ENCODE data around the gene AGER.
"Not testable (repeated sequence)": the region's sequence is repeated elsewhere in the genome, so short reads cannot be mapped to it uniquely, and the experiment has no call there.

Gene AGER

DNA sequence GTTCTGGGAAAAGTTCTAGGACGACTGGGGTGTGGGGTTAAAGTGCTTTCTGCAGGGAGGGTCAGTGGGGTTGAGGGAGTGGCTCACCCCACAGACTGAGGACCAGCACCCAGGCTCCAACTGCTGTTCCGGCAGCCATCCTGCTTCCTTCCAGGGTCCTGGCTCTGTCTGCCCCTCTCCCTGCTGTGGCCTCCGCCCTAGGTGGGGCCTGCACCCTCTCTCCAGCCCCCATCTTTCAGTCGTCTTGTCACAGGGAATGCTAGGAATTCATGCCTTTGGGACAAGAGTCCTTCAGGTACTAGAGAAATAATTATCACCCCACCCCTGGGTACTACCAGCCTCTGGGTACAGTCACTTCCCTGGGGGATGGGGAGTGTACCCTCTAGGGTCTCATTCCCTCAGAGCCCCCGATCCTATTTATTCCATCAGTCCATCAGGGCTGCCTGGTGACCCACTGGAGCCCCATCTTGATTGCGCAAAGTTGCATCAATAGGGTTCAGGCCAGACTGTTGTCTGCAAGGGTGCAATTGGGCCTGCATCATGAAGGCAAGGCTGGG, at the start of gene AGER:
AGER (minus strand) TSS at position 170 of the 557 bp plus-strand sequence; CDS start at position 139, 31 bp downstream.
- no peak for DNase-seq

DNA sequence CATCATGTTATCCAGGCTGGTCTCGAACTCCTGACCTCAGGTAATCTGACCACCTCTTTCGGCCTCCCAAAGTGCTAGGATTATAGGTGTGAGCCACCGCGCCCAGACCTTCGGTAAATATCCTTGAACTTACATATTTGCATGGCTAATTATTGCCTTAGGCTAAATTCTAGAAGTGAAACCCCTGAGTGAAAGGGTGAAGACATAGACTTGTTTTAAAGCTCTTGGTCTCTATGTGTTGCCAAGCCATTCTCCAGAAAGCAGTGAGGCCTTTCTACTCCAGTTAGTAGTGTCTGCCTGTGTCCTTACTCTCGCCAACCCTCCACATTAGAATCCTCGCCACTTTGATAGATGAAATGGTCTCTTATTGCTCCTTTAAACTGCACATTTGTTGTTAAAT, 42.4 kb upstream of the AGER start:
- no peak for DNase-seq

DNA sequence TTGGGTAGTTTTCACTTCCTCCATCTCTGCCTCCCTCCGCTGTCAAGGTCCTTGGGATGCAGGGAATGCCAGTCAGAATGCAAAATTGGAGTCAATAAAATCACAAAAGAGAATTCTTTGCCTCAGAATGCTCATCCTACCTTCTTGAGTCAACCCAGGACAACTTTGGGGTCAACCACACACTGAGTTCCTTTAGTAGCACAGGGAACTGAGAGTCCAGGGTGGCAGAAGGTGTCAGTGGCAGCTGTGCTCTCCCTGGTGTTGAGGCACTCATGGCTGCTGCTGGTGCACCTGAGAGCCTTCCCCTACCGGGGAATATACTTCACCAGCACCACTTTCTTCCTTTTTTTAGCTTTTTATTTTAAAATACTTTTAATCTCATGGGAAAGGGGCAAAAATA, 40.6 kb upstream of the AGER start:
- no peak for DNase-seq

DNA sequence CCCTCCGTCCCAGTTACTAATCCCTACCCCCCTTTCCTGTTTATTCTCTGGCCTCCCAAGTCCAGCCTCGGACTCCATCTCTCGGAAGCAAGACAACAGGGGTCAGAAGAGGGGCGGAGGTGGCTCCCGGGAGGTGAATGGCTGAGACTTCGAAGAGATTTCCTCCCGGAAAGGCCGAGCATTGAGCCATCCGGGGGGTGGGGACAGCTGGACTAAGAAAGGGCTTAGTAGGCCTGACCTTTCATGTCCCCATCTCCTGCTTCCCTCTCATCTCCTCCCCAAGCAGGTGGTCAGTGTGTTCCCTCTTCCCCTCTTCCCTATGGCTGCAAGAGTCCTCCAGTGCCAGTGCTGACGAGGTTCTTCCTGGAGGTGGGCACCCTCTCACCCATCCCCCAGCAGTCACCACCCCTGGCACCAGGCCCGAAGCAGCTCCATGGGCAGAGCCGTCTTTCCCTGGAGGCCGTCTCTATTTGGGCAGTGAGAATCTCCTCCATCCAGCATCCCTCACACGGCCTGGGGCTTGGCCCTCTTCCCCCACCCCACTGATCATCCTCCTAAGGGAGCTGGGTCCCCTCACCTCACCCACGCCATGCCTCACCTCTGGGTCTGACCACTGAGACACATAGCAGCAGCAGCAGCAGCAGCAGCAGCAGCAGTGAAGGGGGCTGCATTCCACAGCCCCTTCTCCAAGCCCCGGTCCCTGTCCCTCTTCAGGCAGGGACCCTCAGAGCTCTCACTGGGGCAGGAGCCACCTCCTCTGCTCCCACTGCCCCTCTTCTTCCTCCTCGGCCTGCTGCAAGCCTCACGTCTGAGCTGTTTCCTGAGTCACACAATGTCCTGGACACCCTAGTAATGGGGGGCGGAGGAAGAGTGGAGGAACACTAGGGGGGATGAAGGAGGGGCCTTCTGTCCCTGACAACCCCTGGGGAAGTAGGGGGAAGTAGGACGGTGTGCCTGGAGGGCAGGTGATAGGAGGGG, 39.5 kb upstream of the AGER start, which contains the start of gene NOTCH4:
NOTCH4 (minus strand) TSS at position 810 of the 978 bp plus-strand sequence; CDS start at position 671, 139 bp downstream.
- DNase-seq: no peak

DNA sequence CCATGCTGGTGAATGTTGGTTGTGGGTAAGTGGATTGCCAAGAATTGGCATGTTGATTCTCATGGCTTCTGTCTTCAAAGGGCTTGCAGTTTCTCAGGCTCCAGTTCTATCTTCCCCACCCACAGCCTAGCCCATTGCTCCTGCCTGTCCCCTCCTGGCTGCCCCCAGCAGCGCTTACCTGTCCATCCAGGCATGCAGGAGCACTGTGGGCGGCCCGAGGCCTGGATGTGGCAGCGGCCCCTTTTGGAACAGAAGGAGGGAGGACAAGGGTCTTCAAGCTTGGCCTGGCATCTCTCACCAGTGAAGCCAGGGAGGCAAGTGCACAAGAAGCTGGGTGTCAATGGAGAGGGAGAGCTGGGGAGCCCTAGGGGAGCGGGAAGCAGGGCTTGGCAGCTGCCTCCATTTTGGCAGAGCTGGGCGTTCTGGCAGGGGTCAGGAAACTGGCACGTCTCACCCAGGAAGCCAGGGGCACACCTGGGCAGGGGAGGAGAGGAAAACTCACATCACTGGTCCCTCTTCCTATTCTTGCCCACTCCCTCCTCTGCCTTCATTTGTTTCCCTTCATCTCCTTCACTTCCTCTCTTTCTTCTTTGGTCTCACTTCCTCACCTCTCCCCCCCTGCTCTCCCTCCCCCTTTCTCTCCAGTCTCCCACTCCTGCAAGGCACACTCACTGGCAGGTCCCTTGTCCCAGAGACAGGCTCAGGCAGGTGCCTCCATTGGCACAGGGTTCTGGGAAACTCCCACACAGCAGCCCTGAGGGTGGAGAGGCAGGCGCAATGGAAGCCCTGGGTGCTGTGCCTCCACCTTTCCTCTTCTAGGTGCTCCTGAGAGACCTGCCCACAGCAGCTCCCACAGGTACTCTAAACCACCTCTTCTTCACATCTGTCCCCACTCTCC, 38.5 kb upstream of the AGER start:
- DNase-seq: no peak

DNA sequence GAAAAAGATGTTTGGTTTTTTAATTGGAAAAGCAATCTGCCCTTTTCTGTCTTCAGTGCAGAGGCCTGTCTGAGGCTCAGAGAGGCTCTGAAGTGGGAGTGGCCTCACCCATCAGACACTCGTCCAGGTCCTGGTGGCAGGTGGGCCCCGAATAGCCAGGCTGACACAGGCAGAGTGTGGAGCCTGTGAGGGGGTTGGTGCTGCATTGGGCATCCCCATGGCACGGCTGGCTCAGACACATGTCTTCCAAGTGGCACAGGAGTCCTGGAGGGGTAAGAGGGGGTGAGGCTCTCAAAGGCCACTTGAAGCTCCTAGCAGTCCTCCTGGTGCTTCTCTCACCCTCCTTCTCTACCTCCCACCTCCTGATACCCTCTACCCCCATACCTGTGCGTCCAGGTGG, 36.0 kb upstream of the AGER start:
- no peak for DNase-seq

DNA sequence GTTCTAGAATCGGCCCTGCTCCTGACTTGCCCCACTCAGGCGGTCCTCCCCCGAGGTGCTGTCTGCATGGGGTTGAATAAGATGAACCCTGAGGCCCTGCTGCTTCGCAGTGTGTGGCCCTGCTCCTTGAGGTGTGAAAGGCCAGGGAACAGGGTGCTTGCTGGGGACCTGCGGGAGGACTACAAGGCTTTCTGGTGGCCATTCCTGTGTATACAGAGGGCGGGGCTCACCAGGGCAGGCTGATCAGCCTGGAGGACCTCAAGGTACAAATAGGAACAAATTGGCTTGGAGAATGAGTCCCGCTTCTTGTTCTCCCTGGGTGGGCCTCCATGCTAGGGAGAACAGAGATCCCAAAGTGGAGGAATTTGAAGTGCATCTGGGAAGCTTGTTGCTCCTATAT, 34.1 kb upstream of the AGER start:
- DNase-seq: no peak

DNA sequence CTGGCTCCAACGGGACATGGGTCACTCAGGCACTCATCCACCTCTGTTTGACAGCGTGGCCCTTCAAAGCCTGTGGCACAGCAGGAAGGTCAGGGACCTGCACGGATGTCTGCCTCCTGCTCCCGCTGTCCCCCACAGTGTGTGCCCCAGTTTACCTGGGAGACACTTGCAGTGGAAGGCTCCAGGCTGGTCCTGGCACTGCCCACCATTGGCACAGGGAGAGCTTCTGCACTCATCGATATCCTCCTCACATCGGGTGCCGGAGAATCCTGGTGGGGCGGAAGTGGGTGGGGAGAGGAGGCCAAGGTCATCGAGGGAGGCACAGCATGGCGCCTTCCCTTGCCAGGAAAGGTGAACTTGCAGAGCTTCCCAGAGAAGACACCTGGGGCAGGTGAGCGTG, 32.9 kb upstream of the AGER start:
- DNase-seq: no peak

DNA sequence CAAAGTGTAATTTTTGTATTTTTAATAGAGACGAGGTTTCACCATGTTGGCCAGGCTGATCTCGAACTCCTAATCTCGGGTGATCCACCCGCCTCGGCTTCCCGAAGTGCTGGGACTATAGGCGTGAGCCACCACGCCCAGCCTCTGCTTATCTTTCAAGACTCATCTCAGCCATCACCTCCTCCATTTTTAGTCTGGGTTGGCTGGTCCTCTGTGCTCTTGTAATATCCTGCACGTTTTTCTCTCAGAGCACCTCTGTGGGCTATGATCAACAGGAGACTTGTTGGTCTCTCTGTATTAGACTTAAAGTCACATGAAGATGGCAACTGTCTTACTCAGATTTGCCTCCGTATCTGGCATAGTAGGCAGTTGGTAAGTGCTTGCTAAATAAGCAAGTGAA, 32.2 kb upstream of the AGER start:
- DNase-seq: no peak

DNA sequence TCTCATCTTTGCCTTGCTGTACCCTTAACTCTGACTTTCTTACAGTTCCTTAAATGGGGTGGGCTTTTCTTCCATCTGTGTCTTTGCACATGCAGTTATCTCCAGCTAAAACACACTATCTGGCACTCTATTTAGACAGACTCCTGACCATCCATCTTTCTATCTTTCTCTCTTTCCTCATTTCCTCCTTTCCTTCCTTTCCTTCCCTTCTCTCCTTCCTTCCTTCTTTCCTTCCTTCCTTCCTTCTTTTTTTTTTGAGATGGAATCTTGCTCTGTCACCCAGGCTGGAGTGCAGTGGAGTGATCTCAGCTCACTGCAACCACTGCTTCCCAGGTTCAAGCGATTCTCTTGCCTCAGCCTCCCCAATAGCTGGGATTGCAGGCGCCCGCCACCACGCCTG, 31.6 kb upstream of the AGER start:
- no peak for DNase-seq

DNA sequence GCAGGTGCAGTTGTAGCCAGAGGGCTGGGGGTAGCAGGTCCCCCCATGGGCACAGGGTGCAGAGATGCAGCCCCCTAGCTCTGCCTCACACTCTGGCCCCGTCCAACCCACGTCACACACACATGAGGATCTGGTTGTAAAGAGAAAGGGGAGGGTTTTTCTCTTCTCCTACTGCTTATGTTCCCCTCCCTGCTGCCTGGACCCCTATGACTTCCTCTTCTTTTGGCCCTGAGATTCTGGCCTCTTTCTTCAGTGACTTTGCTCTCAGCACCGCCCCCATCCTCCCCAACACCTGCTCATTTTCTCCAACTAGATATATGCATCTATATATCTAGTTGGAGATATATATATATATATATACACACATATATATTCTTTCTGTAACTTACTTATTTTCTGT, 30.1 kb upstream of the AGER start:
- no peak for DNase-seq

DNA sequence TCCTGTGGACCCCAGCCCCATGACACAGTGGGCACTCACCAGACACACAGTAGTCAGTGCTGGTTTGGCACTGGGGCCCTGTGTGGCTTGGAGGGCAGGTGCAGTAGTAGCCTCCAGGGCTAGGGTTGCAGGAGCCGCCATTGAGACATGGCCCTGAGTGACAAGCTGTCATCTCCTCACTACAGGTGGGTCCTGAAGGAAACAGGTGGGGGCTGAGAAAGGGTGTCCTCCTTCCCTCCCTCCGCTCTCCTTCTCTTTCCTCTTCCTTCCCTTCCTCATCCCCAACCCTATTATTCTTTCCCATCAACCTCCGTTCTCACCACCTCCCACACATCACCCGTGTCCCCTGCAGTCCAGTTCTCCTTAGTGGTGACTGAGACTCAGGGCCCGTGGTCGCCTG, 29.6 kb upstream of the AGER start:
- DNase-seq: no peak

DNA sequence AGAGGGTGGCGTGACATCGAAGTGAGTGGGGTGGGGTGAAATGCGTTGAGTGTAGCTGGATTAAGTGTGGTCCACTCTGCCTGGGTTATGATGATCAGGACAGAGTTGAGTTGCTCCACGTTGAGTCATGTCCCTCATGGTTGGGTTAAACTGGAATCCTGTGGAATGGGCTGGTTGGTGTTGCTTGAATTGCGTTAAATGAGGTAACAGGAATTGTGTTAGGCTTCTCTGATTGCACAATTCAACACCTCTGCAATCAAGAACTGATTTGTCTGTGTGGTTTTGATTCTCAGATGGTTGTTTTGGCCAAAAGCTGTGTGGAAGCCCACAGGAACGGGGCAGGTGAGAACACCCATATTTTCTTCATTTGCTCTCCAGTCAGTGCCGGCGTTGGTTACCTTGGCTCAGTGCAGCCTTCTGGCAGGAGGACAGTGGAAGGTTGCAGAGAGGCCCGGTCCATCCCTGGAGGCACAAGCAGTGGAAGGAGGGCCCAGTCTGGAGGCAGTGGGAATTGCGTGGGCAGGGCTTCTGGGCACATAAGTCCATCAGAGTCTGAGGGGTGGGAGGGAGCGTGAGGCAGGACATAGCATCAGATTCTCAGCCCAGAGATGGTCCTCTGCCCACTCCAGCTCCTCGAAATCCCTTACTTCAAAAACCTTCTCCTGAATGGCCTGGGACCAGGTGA, 28.2 kb upstream of the AGER start:
- DNase-seq: no peak

DNA sequence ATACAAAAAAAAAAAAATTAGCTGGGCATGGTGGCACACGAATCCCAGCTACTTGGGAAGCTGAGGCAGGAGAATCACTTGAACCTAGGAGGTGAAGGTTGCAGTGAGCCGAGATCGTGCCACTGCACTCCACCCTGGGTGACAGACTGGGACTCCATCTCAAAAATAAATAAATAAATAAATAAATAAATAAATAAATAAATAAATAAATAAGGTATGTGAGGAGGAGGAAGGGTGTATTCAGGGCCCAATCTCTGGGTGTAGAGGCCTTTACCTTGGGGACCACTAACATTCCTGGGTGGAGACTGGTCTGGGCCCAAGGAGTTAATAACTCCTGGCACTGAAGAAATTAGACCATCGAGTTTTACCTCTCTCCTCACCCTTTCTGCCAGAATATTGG, 27.4 kb upstream of the AGER start:
- DNase-seq: not testable (repeated sequence)

DNA sequence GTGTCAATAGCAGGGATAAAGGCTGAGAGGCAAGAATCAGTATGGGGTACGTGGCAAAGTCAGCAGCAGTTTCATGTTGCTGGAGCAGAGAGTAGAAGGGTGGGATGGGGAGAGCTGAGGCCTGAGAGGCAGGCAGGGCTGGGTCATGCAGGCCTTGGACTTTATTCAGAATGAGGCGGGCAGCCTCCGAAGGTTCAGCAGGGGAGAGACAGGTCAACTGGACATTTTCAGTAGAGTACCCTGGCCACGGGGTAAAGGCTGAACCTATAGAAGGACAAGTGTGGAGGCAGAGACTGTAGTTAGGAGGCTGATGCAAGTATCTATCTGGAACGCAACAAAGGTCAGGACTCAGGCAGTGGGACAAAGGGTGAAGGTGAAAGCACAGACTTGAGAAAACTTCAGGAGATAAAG, 26.1 kb upstream of the AGER start:
- DNase-seq: no peak

DNA sequence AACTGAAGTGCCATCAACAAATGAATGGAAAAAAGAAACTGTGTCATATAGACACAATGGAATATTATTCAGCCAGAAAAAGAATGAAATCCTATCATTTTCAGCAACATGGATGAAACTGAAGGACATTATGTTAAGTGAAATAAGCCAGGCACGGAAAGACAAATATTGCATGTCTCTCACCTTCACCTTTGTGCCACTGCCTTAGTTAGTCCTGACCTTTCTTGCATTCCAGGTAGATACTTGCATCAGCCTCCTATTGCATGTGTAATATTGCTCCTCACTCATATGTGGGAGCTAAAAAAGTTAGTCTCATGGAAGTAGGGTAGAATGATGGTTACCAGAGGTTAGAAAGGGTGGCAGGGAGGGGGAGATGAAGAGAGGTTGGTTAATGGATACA, 24.9 kb upstream of the AGER start:
- DNase-seq: no peak

DNA sequence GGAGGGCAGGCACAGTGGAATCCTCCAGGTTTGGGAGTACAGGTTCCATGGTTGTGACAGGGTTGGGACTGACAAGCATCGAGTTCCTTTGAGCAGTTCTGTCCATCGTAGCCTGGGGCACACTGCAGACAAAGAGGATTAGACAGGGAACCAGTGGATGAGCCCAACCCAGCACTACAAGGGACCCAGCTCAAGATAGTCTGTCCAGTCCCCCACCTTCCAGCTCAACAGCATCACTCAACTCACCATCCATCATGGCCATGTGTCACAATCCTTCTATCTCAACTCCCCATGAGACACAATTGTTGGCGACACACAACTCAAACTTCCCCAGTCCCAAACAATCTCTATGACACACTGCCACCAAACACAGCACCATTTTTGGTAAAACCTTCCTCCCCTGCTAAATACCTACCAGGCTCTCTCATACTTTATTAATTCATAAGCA, 20.2 kb upstream of the AGER start:
- DNase-seq: no peak

DNA sequence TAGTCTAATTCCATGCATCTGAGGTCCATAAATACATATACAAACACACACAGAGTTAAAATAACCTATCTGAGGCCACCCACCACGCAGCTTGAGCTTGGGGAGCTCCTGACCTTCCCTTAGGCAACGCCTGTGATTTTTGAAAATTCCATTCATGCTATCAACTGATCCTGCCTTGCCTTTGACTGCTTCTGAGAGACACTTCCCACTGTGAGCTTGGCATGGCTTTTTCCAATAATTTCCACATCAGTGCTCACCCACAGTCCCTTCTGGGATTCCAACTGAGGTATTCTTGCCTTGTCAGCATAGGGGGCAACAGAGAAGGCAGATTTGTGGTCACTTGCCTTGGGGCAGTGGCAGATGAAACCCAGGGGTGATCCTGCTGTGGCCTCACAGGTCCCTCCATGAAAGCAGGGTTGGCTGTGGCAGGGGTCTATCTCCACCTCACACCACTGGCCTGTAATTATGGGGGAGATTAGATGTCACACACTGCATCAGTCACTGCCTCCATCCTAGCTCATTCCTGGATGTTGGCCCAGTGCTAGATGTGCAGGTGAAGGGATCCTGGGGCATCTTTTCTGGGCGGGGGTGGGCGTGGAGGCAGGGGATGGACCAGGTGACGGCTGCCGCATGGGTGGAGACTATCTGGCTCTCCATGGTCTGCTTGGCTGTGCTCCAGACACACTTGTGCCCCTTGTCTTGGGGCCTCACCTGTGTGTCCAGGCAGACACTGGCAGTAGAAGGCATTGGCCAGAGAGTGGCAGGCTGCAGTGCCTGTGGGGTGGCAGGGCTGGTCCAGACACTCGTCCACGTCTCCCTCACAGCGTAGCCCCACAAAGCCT, 19.6 kb upstream of the AGER start:
- DNase-seq: no peak

DNA sequence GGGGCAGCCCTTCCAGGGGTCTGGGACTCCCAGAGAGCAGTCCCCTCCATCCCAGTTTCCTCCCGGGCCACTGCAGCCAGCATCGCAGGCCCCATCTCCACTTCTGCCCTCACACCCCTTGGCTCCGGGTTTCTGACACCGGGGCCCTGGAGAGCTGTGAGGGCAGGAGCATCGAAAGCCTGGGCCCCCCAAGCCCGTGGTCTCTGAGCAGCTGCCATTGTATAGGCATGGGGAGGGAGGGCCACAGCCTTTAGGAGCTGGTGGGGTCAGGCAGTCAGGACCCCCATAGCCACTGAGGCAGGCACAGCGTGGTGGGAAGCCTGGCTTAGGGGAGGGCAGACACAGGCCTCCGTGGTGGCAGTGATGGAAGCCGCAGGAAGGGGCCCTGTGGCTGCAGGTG, 18.1 kb upstream of the AGER start:
- DNase-seq: no peak

DNA sequence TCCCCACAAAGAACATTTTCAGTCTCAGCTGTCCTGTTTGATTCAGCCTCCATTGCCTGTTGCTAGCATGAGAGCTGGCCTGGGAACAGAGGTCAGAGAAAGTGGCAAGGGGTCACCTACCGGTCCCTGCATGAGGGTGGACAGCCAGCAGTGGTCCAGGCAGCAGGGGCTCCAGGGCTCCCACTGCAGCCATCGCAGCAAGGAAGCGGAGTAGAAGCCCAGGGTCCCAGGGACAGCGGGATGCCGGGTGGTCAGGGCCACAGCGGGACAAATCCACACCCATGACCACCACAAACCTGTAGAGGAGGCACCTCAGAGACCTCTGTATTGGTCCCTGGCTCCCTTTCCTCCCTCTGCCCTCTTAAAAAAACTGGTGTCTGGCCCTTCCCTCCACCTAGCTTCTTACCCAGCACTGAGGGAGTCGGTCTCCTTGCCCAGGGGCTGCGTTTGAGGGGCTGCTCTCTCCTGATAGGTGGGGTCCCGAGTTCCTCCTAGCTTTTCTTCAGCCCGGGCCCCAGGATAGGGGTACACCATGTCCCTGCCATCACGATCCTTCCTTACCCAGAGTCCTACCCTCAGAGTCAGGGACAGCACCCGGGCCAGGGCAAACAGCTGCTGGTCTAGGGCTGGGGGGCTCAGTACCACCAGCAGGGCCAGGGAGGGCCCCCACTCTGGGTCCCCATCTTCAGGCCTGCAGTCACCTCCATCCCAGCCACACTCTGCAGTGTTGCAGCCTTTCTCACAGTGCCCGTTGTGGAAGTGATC, 16.8 kb upstream of the AGER start:
- DNase-seq: no peak

DNA sequence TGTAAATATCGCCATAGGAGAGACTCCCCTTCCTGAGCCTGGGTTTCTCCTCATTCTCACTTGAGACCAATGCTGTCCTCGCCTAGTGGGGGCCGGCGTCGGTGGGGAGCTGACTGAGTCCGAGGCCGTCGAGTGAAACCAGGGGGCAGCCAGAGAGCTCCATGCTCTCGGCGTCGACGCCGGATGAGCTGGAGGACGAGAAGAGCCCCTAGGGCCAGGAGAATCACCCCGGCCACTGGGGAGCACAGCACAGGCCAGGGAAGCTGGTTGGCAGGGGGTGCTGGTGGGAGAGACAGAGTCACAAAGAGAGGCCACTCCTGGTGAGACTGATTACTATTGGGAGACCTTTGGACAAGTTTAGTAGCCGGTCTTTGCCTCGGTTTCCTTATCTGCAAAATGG, 14.8 kb upstream of the AGER start:
- no peak for DNase-seq
